ENCODE data around the gene MGAT2.
"Not testable (repeated sequence)": the region's sequence is repeated elsewhere in the genome, so short reads cannot be mapped to it uniquely, and the experiment has no call there.

Gene MGAT2

GRCh38 chr14:49620182-49621113 is at the start of gene MGAT2, which contains the start of gene RPL36AL:
TSS of gene MGAT2 (plus strand) at chr14:49620799. CDS start at chr14:49621269, 470 bp downstream.
TSS of gene RPL36AL (minus strand) at chr14:49620626. CDS start at chr14:49619104, 1,522 bp downstream.
- Mint-ChIP-seq H3K4me1 (peaks cover 64% of the 10 kb centered on the region), H3K27ac (peak within 1 kb of the TSS; percentile 99), H3K9me3 (no peaks in the 10 kb centered on the region), H3K4me3 (peak within 1 kb of the TSS; percentile 99), H3K27me3 (no peaks in the 10 kb centered on the region), H3K36me3 (peaks cover 63% of the 10 kb centered on the region)
- peak; percentile 97 for DNase-seq
- CTCF ChIA-PET: interaction anchor here (0.6 to 3.4 kb wide), 12 partner anchors 10 to 159 kb away, joined by 3 to 27 read pairs (median 3); partner anchors contain the start of genes DNAAF2, KLHDC1, LRR1 and RPS29

- no peak overlapping the region for H3K27ac Mint-ChIP-seq
- H3K9me3 Mint-ChIP-seq: peaks cover 8% of the 10 kb centered on the region
- no peaks in the 10 kb centered on the region for H3K27me3 Mint-ChIP-seq
- peaks cover 4% of the 10 kb centered on the region for H3K4me1 Mint-ChIP-seq
- no peak overlapping the region for H3K4me3 Mint-ChIP-seq
- CTCF ChIA-PET: interaction anchor here (1.0 kb wide), 1 partner anchor 11 kb away, joined by 3 read pairs; no protein-coding TSS in a partner anchor
- DNase-seq: no peak
- H3K36me3 Mint-ChIP-seq: peaks cover 57% of the 10 kb centered on the region
Observed at GRCh38 chr14:49574038-49574437, 46.6 kb upstream of the MGAT2 start.

GRCh38 chr14:49578141-49578540 is 42.5 kb upstream of the MGAT2 start:
- no peak overlapping the region for H3K27ac Mint-ChIP-seq
- no peaks in the 10 kb centered on the region for H3K9me3 Mint-ChIP-seq
- peaks cover 37% of the 10 kb centered on the region for H3K4me1 Mint-ChIP-seq
- no peak for DNase-seq
- no peak overlapping the region for H3K4me3 Mint-ChIP-seq
- H3K36me3 Mint-ChIP-seq: peaks cover 67% of the 10 kb centered on the region
- CTCF ChIA-PET: no interaction called here
- H3K27me3 Mint-ChIP-seq: no peaks in the 10 kb centered on the region

GRCh38 chr14:49579841-49580240 is 40.8 kb upstream of the MGAT2 start:
- Mint-ChIP-seq H3K4me1 (peaks cover 53% of the 10 kb centered on the region), H3K4me3 (no peak overlapping the region), H3K27ac (no peak overlapping the region), H3K36me3 (peaks cover 72% of the 10 kb centered on the region), H3K9me3 (no peaks in the 10 kb centered on the region), H3K27me3 (no peaks in the 10 kb centered on the region)
- no peak for DNase-seq
- CTCF ChIA-PET: no interaction called here

GRCh38 chr14:49581209-49582112 is 39.1 kb upstream of the MGAT2 start:
- Mint-ChIP-seq H3K27me3 (peaks cover 3% of the 10 kb centered on the region), H3K9me3 (no peaks in the 10 kb centered on the region), H3K36me3 (peaks cover 75% of the 10 kb centered on the region), H3K27ac (peak overlapping the region; percentile 13), H3K4me3 (no peak overlapping the region), H3K4me1 (peaks cover 54% of the 10 kb centered on the region)
- no peak for DNase-seq
- CTCF ChIA-PET: no interaction called here

GRCh38 chr14:49582113-49582977 is 38.3 kb upstream of the MGAT2 start:
- Mint-ChIP-seq H3K36me3 (peaks cover 68% of the 10 kb centered on the region), H3K27ac (peak overlapping the region; percentile 24), H3K27me3 (peaks cover 4% of the 10 kb centered on the region), H3K9me3 (no peaks in the 10 kb centered on the region), H3K4me3 (peak overlapping the region; percentile 33), H3K4me1 (peaks cover 60% of the 10 kb centered on the region)
- DNase-seq: no peak
- CTCF ChIA-PET: no interaction called here

- Mint-ChIP-seq H3K27ac (peak overlapping the region; percentile 66), H3K4me3 (peak overlapping the region; percentile 89), H3K9me3 (no peaks in the 10 kb centered on the region), H3K36me3 (peaks cover 60% of the 10 kb centered on the region), H3K27me3 (peaks cover 4% of the 10 kb centered on the region), H3K4me1 (peaks cover 61% of the 10 kb centered on the region)
- CTCF ChIA-PET: no interaction called here
- DNase-seq: no peak
Observed at GRCh38 chr14:49583629-49584028, 37.0 kb upstream of the MGAT2 start.

GRCh38 chr14:49584058-49584457 is 36.5 kb upstream of the MGAT2 start:
- H3K4me3 Mint-ChIP-seq: peak overlapping the region; percentile 89
- no peak for DNase-seq
- H3K4me1 Mint-ChIP-seq: peaks cover 61% of the 10 kb centered on the region
- H3K27ac Mint-ChIP-seq: peak overlapping the region; percentile 99
- CTCF ChIA-PET: no interaction called here
- peaks cover 4% of the 10 kb centered on the region for H3K27me3 Mint-ChIP-seq
- no peaks in the 10 kb centered on the region for H3K9me3 Mint-ChIP-seq
- peaks cover 59% of the 10 kb centered on the region for H3K36me3 Mint-ChIP-seq

- H3K4me1 Mint-ChIP-seq: peaks cover 52% of the 10 kb centered on the region
- DNase-seq: peak; percentile 33
- peaks cover 50% of the 10 kb centered on the region for H3K36me3 Mint-ChIP-seq
- peak overlapping the region; percentile 89 for H3K4me3 Mint-ChIP-seq
- H3K27me3 Mint-ChIP-seq, H3K9me3 Mint-ChIP-seq: not testable (repeated sequence)
- CTCF ChIA-PET: interaction anchor here (0.6 to 2.6 kb wide), 5 partner anchors 11 to 124 kb away, joined by 3 to 14 read pairs (median 3); partner anchors contain the start of gene DNAAF2
- H3K27ac Mint-ChIP-seq: peak overlapping the region; percentile 99
Observed at GRCh38 chr14:49584981-49585640, 35.5 kb upstream of the MGAT2 start.

- peaks cover 47% of the 10 kb centered on the region for H3K36me3 Mint-ChIP-seq
- H3K4me1 Mint-ChIP-seq: peaks cover 48% of the 10 kb centered on the region
- peaks cover 4% of the 10 kb centered on the region for H3K27me3 Mint-ChIP-seq
- H3K27ac Mint-ChIP-seq: peak within 1 kb of the TSS; percentile 99
- DNase-seq: peak; percentile 99
- CTCF ChIA-PET: interaction anchor here (0.6 to 2.7 kb wide), 11 partner anchors 9 to 124 kb away, joined by 3 to 16 read pairs (median 5); partner anchors contain the start of genes DNAAF2 and LRR1
- peak within 1 kb of the TSS; percentile 89 for H3K4me3 Mint-ChIP-seq
- no peaks in the 10 kb centered on the region for H3K9me3 Mint-ChIP-seq
Observed at GRCh38 chr14:49585803-49586672, 34.6 kb upstream of the MGAT2 start, which contains the start of gene RPS29. TSS of gene RPS29 (minus strand) at chr14:49586380. CDS start at chr14:49586346, 34 bp downstream.

GRCh38 chr14:49586673-49587460 is 33.7 kb upstream of the MGAT2 start:
- H3K27me3 Mint-ChIP-seq: peaks cover 4% of the 10 kb centered on the region
- peaks cover 40% of the 10 kb centered on the region for H3K4me1 Mint-ChIP-seq
- H3K36me3 Mint-ChIP-seq: peaks cover 39% of the 10 kb centered on the region
- H3K4me3 Mint-ChIP-seq: peak overlapping the region; percentile 89
- peak; percentile 62 for DNase-seq
- H3K9me3 Mint-ChIP-seq: no peaks in the 10 kb centered on the region
- H3K27ac Mint-ChIP-seq: peak overlapping the region; percentile 99
- CTCF ChIA-PET: interaction anchor here (0.7 to 2.7 kb wide), 7 partner anchors 8 to 125 kb away, joined by 5 to 16 read pairs (median 9); partner anchors contain the start of genes DNAAF2 and LRR1

Measured in activated naive CD4-positive, alpha-beta T cell treated with anti-CD3 and anti-CD28 coated beads, Interleukin-2, amount 10 ng/mL, durations not matched to agents 7 days and 5 days (primary cell).